NB4 (cell line): Measurements from ENCODE around the gene GALNTL6.

Experiments
- CTCF ChIP-seq: IDR thresholded peaks from one replicate; pipeline ENCODE4 v1.5.1; 2012; ENCODE audit warnings: low read depth, low read length
- MYC ChIP-seq: IDR thresholded peaks from 2 replicates; pipeline ENCODE4 v1.6.1; 2011; ENCODE audit warnings: low read depth, low read length
- POLR2A ChIP-seq: IDR thresholded peaks from 2 replicates; pipeline ENCODE4 v1.6.1; 2011; ENCODE audit warnings: mild to moderate bottlenecking; ENCODE audit not compliant: insufficient read length; ENCODE audit errors: extremely low read depth

DNA sequence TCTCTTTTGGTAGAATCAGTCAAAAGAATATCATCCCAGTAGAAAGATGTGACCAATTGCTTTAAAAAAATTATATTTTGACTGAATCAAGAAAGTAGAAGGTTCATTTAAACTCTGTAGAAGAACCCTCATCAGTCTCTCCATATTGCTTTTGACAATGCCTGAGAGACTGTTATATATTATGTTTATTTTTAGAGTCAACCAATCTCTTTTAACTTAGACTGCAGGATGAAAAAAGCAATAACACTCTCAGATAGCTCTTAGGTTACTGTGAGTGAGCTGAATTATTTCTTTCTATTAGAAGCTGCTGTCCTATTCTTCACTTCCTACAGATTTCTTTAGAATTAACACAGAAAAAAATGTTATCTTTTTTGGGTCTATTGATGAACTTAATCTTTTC lies 38.1 kb downstream of the GALNTL6 start:
- no peak for TF ChIP-seq CTCF
- no peak for TF ChIP-seq POLR2A
- no peak for TF ChIP-seq MYC
